ENCODE results near the gene TOGARAM2.

The TOGARAM2 gene

DNA sequence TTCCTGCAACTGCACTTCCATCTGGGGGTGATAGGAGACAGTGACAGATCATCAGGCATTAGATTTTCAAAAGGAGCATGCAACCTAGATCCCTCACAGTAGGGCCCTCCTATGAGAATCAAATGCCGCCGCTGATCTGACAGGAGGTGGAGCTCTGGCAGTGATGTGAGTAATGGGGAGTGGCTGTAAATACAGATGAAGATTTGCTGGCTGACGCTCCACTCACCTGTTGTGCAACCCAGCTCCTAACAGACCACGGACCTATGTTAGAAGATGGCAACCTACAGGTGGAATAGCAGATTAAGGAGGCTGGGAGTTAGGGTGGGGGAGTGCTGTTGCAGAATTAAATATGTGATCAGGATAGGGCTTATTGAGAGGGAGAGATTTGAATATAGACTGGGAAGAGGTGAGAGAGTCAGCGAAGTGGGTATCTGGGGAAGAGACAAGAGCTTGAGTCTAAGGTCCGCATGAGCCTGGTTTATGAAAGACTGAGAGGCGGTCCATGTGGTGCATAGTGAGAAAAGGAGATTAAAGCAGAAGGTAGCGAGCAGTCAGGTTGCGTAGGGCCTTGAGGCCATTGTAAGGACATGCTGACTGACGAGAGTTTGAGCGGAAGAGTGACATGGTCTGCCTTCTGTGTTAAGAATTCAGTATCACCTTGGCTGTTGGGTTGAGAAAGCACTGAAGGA, 31.3 kb upstream of the TOGARAM2 start:
- H3K9me3 Mint-ChIP-seq = peaks cover 36% of the 10 kb centered on the region
- H3K27me3 Mint-ChIP-seq (ENCODE audit: low read depth, poor library complexity) = peaks cover 6% of the 10 kb centered on the region
- DNase-seq = no peak
- H3K36me3 Mint-ChIP-seq (ENCODE audit: low read depth) = peaks cover 57% of the 10 kb centered on the region
- no peak overlapping the region for H3K27ac Mint-ChIP-seq
- TF ChIP-seq, protein P1, sequence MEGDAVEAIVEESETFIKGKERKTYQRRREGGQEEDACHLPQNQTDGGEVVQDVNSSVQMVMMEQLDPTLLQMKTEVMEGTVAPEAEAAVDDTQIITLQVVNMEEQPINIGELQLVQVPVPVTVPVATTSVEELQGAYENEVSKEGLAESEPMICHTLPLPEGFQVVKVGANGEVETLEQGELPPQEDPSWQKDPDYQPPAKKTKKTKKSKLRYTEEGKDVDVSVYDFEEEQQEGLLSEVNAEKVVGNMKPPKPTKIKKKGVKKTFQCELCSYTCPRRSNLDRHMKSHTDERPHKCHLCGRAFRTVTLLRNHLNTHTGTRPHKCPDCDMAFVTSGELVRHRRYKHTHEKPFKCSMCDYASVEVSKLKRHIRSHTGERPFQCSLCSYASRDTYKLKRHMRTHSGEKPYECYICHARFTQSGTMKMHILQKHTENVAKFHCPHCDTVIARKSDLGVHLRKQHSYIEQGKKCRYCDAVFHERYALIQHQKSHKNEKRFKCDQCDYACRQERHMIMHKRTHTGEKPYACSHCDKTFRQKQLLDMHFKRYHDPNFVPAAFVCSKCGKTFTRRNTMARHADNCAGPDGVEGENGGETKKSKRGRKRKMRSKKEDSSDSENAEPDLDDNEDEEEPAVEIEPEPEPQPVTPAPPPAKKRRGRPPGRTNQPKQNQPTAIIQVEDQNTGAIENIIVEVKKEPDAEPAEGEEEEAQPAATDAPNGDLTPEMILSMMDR (IDR thresholded peaks at IDR 0.05) = no peak
- H3K4me3 Mint-ChIP-seq = no peak overlapping the region
- no peaks in the 10 kb centered on the region for H3K4me1 Mint-ChIP-seq

DNA sequence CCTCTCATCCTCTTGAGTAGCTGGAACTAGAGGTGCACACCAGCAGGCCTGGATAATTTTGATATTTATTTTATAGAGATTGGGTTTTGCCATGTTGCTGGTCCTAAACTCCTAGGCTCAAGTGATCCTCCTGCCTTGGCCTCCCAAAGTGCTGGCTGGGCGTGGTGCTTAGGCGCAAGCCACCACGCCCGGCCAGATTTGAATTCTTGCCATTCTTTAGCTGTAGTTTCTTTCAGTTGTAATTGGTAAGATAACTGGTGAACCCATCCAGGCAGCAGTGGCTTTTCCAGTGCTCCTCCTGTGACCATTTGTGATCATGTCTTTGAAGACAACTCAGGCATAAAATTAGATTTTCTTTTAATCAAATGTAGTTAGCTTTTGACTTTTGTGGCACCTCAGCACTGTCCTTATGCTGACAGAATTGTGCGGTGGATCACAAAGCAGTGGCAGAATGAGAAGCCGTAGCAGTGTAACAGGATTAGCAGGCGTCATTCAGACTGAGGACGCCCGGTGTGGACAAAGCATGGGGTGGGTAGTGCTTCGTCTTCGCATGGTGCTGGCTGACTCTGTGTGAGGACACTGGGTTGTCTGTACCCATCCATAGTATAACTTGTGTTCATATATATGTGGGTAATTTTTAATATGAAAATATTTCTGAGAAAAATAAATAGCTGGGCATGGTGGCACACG, 30.0 kb upstream of the TOGARAM2 start:
- TF ChIP-seq, protein P1 (IDR thresholded peaks at IDR 0.05) = no peak
- Mint-ChIP-seq H3K27me3 (ENCODE audit: low read depth, poor library complexity) (peaks cover 5% of the 10 kb centered on the region), H3K4me3 (no peak overlapping the region), H3K4me1 (peaks cover 11% of the 10 kb centered on the region), H3K27ac (no peak overlapping the region), H3K9me3 (peaks cover 34% of the 10 kb centered on the region), H3K36me3 (ENCODE audit: low read depth) (peaks cover 45% of the 10 kb centered on the region)
- DNase-seq = no peak

DNA sequence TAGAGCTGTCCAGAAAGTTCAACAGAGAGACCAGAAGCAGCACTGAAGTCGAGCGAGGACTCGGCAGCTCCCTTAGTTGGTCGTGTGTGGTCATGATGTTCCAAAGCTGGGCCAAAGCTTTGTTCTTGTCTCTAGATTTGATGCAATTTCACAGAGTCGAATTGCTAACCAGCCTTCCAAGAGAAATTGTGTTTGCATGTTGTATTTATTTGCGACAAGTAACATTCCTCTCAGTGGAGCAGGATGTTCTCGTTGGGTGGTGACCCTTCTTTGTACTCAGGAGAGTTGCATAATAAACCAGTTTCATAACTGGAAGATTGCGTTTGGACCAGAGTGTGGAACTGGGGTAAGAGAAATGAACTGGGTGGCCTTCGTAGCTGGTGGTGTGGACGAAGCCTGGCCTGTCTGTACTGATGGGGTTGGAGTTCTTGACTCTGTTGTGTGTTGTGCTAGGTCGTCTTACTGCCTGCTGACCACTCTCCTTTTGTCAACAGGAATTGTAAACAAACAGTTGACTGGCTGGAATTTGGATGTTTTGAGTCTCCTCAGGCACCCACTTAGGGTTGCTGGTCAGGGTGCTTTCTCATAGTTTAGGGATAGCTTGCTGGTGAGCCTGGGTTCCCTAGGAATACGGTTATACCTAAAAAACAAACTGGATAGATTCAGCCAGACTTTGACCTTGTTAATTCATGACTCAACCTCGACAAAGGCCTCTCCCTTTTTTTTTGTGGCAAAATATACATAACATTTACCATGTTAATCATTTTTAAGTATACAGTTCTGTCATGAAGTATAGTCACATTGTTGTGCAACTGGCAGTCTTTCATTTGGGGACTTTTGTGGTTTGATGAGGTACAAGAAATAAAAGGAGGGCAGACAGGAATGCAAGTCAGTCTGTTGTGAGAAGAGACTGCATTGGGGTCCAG, 28.9 kb upstream of the TOGARAM2 start:
- H3K27me3 Mint-ChIP-seq (ENCODE audit: low read depth, poor library complexity) = peaks cover 14% of the 10 kb centered on the region
- peaks cover 34% of the 10 kb centered on the region for H3K36me3 Mint-ChIP-seq (ENCODE audit: low read depth)
- no peak for DNase-seq
- peak overlapping the region; percentile 74 for H3K27ac Mint-ChIP-seq
- H3K9me3 Mint-ChIP-seq = peaks cover 29% of the 10 kb centered on the region
- H3K4me3 Mint-ChIP-seq = no peak overlapping the region
- peaks cover 18% of the 10 kb centered on the region for H3K4me1 Mint-ChIP-seq
- TF ChIP-seq, protein P1 (IDR thresholded peaks at IDR 0.05) = no peak

DNA sequence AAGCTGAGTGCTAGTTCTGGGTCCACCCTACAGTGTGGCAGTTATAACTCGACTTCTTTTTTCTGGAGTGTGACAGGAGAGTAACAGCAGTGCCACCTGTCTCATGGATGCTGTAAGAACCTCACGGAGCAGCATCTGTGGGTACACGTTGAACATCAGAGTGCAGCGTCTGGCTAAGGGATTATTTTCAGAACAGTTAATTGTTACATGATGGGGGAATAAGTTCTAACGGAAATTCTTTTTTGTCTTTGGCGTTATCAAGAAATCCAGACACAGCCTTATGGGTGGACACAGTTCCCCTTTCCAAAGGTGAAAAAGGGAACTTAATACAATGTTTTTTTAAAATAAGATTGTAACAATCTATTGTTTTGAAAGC, 28.3 kb upstream of the TOGARAM2 start:
- H3K4me3 Mint-ChIP-seq = no peak overlapping the region
- peaks cover 18% of the 10 kb centered on the region for H3K4me1 Mint-ChIP-seq
- H3K27ac Mint-ChIP-seq = no peak overlapping the region
- TF ChIP-seq, protein P1 (IDR thresholded peaks at IDR 0.05) = no peak
- H3K9me3 Mint-ChIP-seq = peaks cover 27% of the 10 kb centered on the region
- peaks cover 28% of the 10 kb centered on the region for H3K36me3 Mint-ChIP-seq (ENCODE audit: low read depth)
- peaks cover 21% of the 10 kb centered on the region for H3K27me3 Mint-ChIP-seq (ENCODE audit: low read depth, poor library complexity)
- no peak for DNase-seq

DNA sequence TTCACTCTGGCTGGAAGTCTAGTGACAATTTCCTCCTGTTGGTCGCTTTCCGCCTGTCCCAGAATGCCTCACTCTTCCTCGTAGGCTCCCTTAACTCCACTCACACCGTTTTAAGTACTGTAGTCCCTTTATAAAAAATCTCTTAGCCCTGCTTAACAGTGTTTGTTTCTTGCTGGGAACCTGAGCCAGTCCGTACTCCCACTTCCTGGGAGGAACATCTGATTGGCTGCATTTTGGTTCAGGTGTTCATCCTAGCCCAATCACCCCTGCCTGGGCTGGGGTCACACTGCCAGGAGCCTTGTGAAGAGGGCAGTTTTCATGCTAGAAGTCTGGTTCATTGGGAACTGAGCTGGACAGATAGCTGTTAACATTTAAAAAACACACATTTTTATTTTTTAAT, 25.6 kb upstream of the TOGARAM2 start:
- DNase-seq = no peak
- Mint-ChIP-seq H3K4me1 (peaks cover 22% of the 10 kb centered on the region), H3K27ac (peak overlapping the region; percentile 40), H3K4me3 (peak overlapping the region; percentile 23), H3K9me3 (peaks cover under 1% of the 10 kb centered on the region), H3K36me3 (ENCODE audit: low read depth) (peaks cover 2% of the 10 kb centered on the region), H3K27me3 (ENCODE audit: low read depth, poor library complexity) (peaks cover 21% of the 10 kb centered on the region)
- TF ChIP-seq, protein P1 (IDR thresholded peaks at IDR 0.05) = no peak

All from nephron progenitor cell (in vitro differentiated cells).